Stimulated activated CD8-positive, alpha-beta memory T cell treated with anti-CD3 and anti-CD28 coated beads, Interleukin-4, amount 100 ng/mL, for 4 hours (primary cell): ENCODE results near the gene RNF123.

Experiments used
- DNase-seq, 2 donors: peaks; one replicate each; pipeline ENCODE4 v3.0.0-alpha.2; 2020; ENCODE audit warnings: low read depth in 2 of 2, low spot score in 1 of 2

The RNF123 gene

DNA sequence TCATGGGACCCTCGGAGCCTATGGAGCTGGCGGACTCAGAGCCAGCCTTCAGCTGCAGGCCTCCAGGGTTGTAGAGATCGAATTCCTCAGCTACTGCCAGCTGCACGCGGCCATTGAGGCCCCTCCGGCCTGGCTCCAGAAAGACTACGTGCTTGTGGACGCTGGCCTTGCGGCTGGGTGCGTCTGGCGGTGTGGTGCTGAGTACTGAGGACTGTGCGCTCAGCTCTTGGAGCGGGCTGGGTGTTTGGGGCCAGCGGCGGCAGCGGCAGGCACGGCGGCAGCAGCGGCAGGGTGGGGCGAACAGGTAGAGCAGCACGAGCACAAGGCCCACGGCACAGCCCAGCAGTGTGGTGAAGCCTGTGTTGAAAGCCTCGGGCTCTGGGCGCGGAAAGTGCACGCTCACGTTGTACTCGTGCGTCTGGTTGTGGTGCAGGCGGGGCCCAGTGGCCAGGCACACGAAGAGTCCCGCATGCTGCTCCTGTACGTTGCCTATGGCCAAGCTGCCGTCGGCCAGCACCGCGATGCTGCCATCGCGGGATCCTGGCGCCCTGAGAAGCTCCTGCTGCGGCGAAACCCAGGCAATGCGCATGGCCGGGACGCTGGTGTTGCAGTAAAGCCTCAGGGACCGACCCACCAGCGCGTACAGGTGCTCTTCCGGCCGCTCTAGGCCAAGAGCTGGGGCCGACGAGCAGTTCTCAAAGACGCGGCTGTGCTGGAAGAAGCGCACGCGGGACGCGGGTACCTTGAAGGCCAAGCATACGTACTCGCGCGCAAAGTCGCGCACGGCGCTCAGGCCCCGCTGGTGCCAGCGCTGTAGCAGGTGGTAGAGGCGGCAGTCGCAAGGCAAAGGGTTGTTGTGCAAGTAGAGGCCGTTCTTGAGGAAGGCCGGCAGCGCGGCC is 28.9 kb downstream of the RNF123 start:
- no peak for DNase-seq

DNA sequence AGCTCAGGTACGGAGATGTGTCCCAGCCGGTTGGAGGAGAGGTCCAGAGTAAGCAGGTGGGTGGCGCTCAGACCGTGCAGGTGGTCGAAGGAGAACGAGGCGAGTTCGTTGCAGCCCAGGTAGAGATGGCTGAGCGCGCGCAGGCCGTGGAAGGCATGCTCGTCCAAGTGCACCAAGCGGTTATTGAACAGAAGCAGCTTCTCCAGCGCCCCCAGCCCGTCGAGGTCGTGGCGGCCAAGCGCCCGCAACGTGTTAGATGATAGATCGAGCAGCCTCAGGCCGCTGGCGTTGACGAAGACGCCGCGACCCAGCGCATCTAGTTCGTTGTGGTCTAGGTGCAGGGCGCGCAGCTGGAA is 29.5 kb downstream of the RNF123 start:
- DNase-seq: no peak

DNA sequence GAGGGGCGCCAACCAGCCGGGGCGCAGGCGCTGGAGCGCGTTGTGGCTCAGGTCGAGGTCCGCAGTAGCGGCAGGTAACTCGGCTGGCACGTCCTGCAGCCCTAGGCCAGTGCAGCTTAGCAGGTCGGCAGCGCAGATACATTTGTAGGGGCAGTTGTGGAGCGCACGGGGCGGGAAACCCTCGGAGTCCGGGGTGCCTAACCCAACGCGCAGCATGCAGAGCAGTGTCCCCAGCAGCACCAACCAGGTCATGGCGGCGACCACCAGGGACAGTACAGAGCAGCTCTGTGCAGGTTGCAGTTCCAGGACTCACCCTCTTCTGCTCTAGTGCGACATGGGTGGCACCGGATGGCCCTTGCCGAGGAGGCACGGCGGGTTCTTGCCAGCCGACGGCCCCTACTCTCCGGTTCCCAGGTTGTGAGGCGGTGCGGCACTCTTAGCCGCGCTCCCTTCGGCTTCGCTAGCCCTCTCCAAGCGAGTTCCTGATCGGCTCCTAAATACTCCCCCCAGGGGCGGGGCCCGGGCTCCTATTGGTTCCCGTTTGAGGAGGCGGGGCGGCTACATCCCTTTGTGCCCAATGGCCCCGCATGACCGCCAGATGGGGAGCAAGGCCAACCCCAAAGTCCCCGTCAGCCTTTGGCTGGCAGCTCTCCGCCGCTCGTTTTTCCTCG is 30.0 kb downstream of the RNF123 start, which contains the start of gene AMIGO3:
Gene AMIGO3, minus strand, starts transcription at position 471 of the 671 bp plus-strand sequence. Its CDS starts 219 bp downstream, at position 252.
- peak; percentile 72 to 82 for DNase-seq

DNA sequence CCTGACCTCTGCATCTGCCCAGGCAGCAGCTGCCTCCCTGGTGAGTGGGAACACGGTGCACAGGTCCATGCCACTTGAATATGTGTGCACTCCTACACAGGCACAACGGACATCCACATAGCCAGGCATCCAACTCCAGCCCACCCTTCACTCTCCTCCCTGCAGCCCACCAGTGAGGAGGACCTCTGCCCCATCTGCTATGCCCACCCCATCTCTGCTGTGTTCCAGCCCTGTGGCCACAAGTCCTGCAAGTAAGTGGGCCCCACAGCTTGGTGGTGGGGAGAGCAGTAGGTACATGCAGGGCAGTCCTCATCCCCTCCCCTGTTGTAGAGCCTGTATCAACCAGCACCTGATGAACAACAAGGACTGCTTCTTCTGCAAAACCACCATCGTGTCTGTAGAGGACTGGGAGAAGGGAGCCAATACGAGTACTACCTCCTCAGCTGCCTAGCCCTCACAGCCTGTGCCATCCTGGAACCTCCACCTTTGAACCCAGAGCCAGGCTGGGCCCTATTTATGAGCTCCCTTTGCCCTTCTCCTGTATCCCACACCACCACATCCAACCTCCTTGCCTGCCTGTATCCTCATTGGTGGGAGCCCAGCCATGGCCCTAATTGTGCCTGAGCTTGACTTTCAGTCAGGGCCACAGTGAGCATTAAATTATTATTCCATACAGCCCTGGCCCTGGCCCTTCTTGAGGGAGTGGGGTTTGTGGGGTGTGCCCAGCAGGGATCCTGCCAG is 31.7 kb downstream of the RNF123 start:
- DNase-seq: no peak

DNA sequence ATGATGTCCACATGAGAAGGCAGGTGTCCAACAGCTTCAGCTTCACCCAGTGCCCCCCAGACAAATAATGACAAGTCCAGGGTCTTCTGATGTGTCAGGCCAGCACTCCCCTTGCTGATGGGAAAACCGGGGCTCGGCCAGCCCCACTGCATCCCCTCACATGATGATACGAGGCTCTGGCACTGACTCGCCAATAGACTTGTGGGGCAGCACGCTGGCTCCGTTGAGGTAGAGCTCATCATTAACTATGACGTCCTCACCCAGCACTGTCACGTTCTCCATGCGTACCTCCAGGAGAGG is 32.2 kb downstream of the RNF123 start:
- DNase-seq: no peak

DNA sequence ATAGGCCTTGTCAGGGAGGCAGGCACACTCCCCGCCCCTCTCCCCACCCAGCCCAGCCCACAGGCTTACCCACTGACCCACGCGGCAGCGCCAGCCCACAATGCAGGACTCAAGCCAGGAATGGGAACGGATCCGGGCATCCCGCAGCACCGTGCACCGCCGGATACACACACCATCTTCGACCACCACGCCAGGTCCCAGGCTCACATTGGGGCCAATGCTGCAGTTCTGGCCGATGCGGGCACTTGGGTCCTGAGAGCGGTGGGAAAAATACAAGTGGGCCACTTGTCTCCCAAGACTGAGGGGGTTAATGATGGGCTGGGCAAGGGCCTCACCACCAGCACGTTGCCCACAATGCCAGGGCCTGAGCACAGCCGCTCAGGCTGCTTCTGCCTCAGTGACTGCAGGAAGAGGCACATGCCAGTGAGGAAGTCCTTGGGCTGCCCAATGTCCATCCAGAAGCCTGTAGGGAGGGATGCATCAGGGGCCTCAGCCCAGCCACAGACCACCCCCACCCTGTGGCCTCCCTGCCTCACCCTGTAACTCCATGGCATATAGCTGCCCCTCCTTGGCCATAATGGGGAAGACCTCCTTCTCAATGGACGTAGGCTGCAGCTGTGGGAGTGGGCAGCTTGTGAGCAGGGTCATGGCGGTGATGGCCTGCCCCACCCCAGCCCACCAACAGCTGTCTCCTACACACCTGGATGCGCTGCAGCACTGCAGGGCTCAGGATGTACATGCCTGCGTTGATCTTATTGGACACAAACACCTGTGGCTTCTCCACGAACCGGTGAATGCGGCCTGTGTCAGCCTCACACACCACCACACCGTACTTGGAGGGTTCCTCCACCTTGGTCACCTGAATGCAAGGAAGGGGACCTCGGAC is 32.8 kb downstream of the RNF123 start:
- DNase-seq: no peak

DNA sequence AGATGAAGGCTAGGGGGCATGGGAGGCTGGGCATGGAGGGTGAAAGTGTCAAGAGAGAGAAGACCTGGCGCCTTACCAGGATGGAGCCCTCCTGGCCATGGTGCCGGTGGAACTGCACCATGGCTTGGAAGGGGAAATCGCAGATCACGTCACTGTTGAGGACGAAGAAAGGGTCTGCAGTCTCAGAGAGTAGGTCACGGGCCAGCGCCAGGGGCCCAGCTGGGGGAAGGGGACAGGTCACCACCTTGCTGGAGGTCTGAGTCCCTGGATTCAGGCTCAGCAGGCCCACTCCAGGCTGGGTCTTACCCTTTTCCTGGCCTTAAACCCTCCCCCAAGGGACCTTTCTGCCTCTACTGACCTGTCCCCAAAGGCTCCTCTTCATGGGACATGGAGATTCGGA is 33.5 kb downstream of the RNF123 start:
- DNase-seq: no peak

DNA sequence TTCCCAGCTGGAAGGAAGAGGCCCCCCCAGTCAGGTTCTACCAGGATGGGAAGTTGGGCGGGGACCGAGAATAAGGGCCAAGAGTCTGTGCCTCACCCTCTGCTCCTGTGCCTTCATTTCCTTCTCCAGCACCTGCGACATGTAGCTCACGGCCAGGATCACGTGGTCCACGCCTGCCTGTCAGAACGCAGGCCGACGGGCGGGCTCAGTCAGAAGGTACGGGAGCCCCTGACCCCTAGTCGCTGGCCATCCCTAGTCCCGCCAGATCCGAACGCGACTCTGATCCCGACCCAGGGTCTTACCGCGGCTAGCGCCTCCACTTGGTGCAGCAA is 33.9 kb downstream of the RNF123 start:
- peak in 1 of 2 donors; percentile 17 for DNase-seq

DNA sequence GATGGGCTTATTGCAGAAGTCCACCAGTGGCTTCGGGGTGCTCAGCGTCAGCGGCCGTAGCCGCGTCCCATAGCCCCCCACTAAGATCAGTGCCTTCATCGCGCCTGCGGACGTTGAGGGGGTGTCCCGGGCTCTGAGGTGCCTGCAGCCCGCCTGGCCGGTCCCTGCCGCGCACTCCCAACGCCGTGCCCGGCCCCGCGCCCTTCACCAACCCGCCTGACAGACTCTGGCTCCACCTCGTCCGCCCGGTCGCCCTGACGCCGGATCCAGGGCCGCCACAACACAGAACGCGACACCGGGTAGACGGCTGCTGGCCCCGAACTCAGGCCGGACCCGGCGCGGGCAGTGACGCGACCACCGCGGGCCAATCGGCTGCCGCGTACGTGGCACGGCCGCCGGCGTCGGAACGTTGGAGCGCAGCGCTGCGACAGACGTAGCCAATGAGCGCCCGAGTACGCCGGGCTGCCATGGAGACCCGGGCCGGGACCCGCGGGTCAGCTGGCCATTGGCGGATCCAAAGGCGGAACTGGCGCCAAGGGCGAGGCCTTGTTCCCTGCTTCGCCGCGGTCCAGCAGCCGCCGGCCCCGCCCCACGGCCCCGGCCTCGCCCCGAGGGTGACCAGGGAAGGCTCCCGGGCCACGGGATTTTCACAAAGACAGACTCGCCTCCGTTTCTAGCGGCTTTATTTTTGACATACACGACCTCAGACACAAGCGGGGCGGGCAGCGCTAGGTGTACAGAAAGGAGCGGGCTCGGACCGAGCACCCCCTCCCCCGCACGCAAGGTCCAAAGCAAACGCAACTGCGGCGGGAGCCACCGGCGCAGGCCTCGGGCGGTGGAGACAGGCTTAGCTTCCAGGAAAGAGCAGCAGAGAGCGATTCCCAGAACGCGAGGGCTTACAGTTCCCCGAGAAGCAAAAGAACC is 34.5 kb downstream of the RNF123 start, which contains the start of gene GMPPB:
Gene GMPPB, minus strand, starts transcription at position 324 of the 924 bp plus-strand sequence. Its CDS starts 225 bp downstream, at position 99.
- DNase-seq: peak; percentile 81 to 82

DNA sequence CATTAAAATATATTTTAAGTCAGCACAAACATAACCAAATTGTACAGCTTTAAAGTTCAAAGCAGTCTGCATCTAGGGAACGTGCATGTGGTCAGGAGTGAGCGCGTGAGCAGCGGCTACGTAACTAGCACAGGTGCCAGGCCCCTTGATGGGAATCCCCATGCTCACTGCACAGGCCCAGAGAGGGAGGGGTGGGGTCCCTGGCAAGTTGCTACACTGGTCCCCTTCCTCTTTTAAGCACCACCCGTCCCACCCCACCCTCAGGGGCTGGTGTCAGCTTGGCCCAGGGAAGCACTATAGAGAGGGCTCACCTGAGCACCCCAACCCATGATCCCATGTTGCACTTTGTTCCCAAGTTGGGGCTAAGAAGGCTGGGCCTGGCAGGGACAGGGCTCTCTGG is 35.2 kb downstream of the RNF123 start:
- DNase-seq: no peak

DNA sequence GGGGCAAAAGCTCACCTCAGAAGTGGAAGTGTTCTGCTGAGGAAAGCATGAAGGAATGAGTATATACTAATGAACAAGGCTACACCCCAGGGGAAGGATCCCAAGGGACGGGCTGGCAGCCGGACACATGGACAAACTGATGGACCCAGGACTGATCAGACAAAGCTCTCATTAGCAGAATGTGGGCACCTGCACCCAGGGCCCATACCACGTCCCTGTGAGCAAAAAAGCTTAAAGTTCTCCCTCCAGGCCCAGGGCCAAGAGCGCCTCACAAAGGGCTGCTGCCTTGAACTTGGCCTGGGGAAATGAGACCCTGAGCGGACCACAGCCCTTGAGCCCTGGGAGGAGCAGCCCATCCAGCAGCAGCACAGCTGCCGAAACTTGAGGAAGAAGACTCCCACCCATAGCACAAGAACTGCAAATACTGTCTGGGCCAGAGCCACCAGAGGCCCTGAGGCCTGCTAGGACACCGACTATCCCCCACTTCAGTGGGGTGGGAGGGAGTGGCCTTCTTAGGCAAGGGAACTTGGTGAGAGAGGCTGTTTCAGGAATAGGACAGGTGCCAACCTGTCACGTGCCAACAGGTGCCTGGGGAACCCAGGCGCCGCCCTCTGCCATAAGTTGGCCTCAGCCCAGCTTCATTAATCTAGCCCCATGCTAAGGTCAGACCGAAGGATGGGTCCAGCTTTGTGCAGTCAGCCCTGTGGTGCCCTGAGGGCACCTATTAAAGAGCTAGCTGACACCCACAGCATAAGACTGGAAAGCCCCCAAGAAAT is 36.7 kb downstream of the RNF123 start:
- DNase-seq: no peak

DNA sequence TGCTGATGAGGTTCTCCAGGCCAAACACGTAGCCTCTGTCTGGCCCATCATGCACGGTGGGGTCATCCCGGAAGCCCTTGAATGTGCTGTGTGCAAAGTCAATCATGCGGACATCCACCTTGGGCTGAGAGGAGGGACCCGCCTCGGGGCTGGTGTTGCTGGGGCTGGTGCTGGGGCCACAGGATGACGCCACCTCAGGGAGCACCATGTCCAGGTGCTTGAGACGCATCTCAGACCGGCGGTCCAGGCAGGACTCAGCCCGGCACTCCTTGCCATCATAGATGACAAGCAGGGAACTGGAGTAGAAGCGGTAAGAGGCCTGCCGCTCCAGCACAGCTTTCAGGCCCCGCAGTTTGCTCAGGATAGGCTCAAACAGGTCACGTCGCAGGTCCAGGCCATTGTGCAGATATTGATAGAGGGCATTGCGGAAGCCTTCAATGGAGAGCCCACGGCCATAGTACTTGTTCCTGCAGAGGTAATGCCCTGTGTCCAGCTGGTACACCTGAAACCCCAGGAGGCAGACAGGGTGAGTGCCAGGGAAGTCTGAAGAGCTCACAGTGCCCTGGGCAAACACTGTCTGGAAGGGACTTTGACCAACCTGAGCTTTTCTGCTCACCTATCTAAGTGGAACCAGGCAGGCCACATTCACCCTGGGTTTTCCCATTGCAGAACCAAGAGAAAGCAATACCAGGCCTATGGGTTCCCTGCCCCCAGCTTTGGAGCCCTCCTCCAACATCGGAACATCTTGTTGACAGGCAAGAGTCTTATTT is 38.0 kb downstream of the RNF123 start:
- no peak for DNase-seq

DNA sequence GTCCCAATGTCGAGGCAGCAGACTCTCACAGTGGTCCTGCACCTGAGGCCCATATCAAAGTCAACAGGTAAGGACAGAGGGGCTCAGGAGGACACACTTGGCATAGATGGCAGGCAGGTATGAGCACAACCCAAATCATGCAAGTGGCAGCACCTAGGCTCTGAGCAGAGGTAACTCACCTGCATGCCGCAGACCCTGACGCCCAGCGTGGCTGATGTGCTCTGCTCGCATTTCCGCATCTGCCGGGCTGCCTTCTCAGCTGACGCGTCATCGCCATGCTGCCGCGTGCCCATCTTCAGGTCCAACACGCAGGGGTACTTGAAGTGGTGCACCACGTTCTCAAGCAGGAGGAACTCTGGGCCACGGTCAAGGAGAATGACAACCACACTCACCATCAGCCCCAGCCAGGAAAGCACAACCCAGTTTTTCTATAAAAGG is 38.6 kb downstream of the RNF123 start:
- DNase-seq: no peak

DNA sequence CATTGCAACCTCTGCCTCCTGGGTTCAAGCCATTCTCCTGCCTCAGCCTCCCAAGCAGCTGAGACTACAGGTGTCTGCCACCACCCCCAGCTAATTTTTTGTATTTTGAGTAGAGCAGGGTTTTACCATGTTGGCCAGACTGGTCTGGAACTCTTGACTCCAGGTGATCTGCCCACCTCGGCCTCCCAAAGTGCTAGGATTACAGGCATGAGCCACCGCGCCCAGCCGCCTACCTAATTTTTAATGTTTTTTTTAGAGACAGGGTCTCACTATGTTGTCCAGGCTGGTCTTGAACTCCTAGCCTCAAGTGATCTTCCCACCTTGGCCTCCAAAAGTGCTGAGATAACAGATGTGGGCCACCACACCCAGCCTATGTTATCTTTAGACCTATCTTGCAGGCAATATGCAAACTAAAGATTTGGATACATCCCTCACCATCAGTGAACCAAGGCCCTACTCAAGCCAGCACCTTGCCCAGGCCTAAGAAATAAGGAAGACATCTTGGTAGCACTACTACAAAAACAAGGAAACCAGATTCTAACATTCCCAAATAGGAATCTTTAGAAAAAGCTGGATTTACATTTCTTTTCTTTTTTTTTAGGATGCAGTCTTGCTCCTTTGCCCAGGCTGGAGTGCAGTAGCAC is 40.7 kb downstream of the RNF123 start:
- no peak for DNase-seq

DNA sequence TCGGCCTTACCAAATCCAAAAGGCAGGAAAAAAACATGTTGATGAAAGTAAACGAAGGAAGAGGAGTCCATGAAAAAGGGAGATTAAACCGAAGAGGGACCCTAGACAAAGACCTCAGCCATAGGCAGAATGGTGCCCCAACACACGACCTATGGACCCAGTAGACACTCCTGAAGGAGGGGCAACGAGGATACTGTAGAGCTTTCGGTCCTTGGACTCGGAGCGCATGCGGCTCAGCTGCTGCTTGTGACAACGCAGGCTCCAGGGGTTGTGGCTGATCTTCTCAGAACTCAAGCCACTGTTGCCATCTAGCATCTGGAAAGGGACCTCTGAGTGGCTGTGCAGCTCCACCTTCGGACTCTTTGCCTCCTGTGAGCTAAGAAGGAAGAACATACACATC is 43.2 kb downstream of the RNF123 start:
- DNase-seq: no peak

DNA sequence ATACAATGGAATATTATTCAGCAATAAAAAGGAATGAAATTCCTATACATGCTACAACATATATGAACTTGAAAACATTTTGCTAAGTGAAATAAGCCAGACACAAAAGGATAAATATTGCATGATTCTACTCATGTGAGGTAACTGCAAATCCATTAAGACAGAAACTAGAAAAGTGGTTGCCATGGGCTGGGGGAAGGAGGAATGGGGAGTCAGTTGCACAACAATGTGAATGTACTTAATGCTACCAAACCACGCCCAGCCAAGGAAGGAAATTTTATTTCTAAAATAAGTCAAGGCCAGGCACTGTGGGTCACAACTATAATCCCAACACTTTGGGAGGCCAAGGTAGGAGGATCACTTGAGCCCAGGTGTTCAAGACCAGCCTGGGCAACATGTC is 44.2 kb downstream of the RNF123 start:
- no peak for DNase-seq

DNA sequence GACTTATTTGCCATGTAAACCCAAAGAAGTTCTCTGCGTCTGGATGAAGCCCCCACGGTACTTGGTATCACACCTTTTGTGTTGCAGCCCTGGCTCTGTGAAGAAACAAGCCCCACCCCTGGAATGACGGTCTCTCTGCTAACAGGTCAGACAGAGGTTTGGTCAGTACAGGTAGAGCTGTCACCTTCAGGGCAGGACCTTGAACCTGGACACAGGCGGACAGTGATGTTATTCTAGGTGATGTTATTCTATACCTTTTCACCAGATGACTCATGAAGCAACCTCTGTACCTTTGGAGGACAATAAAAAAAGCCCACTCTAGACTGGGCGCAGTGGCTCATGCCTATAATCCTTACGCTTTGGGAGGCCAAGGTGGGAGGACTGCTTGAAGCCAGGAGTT is 45.4 kb downstream of the RNF123 start:
- DNase-seq: no peak
